GM12801 (cell line): ENCODE results near the gene C2orf78.

Experiments used
- TF ChIP-seq, protein P1 (sequence below): IDR thresholded peaks from one replicate; pipeline ENCODE4 v1.5.1; 2011; ENCODE audit warnings: control low read depth; ENCODE audit not compliant: insufficient read length; ENCODE audit errors: extremely low read depth

Gene C2orf78

DNA sequence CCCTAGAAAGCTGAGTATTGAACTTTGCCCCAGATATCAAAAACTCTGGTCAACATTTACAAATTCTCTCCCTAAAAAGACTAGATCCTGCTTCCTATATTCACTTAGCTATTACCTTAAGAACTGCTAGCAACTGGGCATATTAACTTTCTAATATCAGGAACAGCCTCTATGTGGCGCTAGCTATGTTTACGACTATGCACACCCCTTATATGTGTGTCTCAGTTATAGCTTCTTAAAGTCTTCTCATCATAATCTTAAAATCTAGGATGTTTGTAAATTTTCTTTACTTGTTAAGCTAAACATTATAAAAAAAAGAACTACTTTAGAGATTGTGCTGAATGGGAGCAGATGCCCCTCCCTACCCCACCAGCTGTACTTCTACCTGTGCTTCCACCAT, 43.0 kb downstream of the C2orf78 start:
- TF ChIP-seq, protein P1, sequence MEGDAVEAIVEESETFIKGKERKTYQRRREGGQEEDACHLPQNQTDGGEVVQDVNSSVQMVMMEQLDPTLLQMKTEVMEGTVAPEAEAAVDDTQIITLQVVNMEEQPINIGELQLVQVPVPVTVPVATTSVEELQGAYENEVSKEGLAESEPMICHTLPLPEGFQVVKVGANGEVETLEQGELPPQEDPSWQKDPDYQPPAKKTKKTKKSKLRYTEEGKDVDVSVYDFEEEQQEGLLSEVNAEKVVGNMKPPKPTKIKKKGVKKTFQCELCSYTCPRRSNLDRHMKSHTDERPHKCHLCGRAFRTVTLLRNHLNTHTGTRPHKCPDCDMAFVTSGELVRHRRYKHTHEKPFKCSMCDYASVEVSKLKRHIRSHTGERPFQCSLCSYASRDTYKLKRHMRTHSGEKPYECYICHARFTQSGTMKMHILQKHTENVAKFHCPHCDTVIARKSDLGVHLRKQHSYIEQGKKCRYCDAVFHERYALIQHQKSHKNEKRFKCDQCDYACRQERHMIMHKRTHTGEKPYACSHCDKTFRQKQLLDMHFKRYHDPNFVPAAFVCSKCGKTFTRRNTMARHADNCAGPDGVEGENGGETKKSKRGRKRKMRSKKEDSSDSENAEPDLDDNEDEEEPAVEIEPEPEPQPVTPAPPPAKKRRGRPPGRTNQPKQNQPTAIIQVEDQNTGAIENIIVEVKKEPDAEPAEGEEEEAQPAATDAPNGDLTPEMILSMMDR, result no peak

DNA sequence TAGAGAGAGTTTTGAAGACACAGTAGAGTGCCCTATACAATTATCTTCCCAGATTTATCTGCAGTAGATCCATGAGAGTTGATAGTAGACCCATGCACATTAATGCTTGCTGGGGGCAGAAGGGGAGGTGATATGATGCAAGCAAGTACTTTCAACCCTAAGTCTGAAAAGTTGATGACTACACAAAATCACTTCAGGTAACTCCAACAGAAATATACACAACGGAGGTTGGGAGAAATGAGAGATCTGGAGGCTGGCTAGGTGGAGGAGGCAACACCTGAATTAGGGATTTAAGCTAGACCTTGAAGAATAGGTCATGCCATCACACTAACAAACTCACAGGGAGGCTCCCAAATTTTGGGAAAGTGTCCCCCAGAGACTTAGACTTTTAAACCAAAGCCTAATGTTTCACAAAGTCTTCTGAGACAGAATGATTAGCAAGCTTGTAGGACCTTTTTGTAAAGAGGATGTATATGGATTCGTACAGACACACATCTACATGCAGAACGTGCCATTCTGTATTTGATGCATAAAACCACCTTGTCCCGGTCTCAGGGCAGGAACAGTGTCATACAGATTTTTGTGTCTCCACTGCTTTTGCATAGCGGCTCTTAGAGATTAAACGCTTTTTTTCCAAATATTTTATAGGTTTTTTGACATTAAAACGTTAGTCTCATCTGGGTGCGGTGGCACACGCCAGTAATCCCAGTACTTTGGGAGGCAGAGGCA, 43.8 kb downstream of the C2orf78 start:
- TF ChIP-seq, protein P1, result no peak

DNA sequence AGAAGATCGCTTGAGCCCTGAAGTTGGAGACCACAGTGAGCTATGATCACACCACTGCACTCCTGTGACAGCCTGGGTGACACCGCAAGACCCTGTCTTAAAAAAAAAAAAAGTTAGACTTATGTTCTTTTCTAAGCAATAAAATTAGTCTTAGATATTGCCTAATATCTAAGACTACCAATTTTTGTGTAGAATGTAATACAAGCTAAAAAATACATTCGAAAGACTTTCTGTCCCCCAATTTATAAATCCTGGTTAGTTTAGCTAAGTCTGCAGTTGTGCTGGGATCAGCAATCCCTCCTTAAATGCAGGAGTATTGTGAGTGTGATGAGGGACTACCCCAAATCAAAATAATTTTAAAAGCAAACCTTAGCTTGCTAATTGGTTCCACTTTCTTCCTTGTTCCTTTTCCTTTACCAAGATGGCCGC, 44.4 kb downstream of the C2orf78 start:
- TF ChIP-seq, protein P1, result no peak

DNA sequence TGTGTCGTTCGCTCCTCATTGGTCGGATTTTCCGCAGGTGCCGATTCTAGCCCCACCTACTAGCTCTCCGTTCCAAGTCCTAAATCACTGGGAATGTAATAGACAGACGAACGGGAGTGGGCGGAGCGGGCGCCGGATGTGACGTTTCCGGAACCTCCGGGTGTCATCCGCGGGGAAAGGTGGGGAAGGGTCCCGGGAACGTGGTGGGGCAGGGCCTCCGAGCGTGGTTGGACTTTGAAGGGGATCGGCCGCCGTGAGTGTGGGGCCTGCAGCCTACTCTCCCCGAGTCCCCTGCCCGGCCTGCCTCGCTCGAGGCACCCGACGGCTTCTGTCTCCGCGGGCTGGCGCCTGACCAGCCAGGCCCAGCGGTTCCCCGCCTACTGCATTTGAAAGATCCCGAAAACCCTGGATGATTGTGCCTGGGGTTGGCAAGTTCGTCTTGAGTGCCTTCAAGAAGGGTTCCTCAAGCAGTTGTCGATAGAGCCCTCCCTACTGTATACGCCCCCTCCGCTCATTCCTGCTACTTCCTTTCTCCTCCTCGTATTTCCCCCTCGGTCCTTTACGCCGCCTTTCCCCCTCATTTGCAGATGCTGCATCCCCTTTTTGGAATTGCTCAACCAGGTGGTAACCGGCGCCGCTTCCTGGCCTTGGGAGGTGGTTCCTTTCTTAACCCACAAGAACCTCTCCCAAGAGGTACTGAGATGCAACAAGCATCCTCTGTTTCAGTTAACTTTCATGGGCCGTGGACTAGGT, 45.0 kb downstream of the C2orf78 start, which contains the start of gene STAMBP:
STAMBP (plus strand) TSS at position 144 of the 753 bp plus-strand sequence. CDS start 1,896 bp downstream, outside the sequence.
- TF ChIP-seq, protein P1, result no peak

DNA sequence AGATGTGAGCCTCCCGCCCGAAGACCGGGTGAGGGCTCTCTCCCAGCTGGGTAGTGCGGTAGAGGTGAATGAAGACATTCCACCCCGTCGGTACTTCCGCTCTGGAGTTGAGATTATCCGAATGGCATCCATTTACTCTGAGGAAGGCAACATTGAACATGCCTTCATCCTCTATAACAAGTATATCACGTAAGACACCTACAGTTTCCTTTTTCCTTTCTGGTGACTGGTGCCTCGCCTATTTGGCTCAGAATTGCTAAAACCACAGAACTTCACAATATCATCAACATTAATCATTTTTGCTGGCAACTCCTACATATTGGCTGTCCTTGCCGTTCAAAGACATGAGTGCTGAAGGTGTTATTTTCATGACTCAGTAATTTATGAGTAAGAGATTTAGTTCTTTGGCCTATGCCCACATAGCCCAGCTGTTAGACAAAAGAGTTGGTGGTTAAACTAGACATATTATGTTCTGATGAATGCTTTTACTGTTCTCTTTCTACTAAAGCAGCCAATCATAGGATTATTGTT, 47.0 kb downstream of the C2orf78 start:
- TF ChIP-seq, protein P1, result no peak

DNA sequence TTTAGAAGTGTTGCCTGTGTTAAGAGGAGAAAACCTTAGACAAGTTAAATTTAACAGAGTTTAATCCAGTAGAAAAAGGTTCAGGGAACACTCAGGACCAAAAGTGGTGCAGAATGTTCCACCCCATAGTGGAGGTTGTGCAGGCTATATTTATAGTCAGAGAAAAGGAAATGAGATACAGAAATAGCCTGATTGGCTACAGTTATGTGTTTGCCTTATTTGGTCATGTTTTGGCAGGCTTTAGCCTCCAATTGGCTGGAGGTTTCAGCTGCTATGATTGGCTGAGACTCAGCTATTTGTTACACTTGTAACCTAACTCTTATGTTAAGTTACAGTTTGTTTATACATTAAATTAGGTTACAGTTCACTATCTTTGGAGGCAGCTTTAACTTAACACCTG, 48.9 kb downstream of the C2orf78 start:
- TF ChIP-seq, protein P1, result no peak
